RKO (cell line): ENCODE data around the gene SOD2.
"Not testable (repeated sequence)": the region's sequence is repeated elsewhere in the genome, so short reads cannot be mapped to it uniquely, and the experiment has no call there.

Source experiments
- DNase-seq: peaks from one replicate; pipeline ENCODE4 v3.0.0-alpha.2; 2016; ENCODE audit warnings: low spot score

The SOD2 gene

DNA sequence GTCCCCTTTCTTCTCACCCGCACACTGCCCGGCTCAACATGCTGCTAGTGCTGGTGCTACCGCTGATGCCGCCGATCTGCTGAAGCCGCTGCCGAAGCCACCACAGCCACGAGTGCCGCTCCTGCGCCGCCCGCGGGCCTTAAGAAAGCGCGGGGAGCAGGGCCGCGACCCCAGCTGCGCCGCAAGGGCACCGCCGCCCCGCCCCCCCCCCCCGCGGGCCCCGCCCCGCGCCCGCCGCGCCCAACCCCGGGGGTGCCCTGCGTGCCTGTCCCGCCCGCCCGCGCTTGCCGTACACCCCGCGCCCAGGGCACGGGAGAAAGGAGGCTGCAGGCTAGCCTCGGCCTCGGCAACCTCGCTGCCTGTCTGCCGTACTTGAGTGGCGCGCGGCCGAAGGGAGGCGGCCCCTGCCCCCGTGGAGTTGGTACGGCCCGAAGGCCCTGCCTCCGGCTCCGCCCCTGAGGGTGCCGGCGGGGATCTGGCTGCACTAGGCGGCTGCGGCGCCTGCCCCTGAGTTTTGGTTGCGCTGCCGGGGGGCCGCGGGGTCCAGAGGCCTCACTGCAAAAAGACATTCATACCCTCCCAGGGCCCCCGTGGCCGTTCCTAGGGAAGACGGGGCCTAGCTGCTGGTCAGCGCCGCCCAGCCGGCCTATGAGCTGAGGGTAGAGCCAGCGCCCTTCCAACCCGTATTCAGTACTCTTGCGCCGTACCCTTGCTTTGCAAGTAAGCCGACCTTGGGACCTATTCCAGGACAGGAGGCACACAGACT lies at the start of gene SOD2:
SOD2 (minus strand) TSS at position 114 of the 766 bp plus-strand sequence; CDS start at position 40, 74 bp downstream.
- DNase-seq = peak; percentile 90

DNA sequence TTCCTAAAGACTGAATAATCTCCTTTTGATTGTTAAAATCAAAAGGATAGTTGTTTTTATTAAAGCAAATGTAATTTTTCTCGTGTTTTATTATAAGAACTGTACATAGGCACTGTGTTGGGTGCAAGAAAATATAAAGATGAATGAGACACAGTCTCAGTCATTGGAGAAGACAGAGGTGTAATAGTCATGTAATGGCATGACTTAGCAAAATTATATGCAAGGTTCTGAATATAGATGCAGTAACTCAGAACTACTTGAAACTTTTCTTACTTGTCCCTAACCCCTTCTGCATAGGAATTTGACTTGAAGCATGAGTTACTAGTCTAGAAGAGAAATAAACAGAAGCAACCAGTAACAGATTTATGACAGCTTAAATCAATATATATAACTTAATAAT lies 49.1 kb upstream of the SOD2 start:
- no peak for DNase-seq

DNA sequence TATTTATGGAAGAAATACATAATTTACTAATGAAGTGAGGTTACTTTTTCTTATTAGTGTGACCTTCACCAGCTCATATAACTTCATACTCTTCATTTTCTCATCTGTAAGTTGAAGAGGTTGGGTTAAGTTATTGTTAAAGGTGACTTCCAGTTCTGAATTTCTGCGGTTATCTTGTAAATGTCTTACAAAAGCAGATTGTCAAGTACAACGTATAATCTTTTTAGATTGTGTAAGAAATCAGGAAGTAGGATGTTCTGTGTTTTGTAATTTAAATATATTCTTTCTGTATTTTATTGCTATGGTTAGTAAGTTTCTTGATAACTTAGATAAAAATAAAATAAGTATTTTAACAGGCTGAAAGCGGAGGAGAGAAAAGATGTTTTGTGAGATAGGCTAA lies 46.3 kb upstream of the SOD2 start:
- DNase-seq = no peak

DNA sequence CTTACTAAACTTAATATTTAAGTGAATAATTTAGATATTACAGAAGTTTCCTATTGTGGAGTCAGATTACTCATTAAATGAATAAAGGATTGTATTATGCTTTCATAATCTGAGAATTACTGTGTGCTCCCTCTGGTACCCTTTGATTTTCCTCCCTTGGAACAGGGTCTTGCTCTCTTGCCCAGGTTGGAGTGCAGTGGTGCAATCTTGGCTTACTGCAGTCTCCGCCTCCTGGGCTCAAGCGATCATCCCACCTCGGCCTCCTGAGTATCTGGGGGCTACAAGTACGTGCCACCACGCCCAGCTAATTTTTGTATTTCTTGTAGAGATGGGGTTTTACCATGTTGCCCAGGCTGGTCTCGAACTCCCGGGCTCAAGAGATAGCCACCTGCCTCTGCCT lies 43.9 kb upstream of the SOD2 start:
- DNase-seq = no peak

DNA sequence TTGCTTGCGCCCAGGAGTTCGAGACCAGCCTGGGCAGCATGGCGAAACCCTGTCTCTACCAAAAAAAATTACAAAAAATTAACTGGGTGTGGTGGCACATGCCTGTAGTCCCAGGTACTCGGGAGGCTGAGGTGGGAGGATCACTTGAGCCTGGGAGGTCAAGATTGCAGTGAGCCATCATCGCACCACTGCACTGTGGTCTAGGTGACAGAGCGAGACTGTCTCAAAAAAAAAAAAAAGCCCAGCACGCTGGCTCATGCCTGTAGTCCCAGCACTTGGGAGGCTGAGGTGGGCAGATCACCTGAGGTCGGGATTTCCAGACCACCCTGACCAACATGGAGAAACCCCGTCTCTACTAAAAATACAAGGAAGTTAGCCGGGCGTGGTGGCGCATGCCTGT lies 40.4 kb upstream of the SOD2 start:
- not testable (repeated sequence) for DNase-seq

DNA sequence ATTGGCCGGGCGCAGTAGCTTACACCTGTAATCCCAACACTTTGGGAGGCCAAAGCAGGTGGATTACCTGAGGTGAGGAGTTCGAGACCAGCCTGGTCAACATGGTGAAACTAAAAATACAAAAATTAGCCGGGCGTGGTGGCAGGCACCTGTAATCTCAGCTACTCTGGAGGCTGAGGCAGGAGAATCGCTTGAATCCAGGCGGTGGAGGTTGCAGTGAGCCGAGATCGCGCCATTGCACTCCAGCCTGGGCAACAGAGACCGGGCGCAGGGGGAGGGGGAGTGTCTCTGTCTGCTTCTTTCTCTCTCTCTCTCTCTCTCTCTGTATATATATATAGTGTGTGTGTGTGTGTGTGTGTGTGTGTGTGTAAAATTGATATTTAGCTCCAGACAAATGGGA lies 39.5 kb upstream of the SOD2 start:
- DNase-seq = not testable (repeated sequence)

DNA sequence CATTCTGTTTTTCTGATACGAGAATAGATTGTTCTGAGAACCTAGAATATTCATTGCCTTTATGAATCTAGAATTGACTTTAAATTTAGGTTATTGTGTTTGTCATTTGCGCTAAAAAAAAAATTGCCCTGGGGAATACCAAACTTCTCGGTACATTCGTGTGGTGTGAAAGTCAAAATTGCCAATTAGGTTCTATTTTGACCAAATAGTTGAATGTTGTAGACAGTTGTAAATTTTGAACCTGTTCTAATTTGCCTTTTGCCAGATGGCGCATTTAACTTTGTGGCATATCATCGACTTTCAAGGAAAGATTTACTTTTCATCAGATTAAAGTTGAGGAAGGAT lies 37.3 kb upstream of the SOD2 start:
- DNase-seq = no peak

DNA sequence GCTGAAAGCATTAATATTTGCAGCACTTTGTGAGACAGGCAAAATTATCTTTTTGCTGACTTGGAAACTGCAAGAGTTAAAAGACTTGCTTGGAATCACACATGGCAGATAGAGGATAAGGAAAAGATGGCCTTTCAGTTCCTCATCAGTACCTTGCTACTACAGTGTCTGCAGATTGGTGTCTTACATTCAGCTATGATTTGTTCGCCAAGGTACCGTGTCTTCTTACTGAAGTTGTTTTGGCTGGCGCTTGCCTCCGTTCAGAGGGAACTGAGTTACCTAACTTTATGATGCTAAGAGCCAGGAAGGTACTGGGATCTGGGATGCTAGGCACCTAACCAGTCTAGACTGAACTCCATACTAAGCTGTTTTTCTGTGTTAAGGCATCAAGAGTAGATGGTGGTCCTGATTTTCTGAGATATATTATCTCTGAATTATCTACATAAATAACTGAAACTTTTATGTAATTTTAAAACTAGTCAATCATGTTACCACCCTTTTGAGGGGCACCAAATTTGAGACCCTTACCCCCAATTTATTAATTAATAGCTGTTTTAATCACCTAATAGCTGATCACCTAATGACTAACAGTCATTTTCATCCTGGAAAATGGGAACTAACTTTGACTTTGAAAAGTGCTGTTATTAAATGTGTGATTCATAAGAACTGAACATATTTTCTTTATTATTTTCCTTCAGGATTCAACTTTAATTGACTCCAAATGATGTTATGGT lies 36.7 kb upstream of the SOD2 start:
- DNase-seq = peak; percentile 41

DNA sequence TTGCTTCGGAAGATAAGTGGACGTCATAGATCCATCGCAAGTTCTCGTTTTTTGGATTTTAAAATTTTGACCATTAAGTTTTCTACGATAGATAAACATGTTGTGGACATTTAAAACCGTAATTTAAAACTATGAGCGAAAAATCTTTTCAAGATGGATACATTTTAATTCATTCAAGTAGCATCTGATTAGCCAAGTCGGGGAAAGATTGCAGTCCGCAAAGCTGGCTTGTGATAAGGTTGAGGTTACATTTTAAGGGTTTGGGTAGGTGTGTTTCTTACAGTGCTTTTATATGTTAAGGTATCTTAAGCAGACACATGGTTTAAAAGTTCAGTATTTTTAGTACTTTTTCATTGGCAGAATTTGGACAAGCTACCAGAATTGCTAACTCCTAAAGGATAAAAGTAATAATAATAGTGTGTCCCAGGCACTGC lies 35.5 kb upstream of the SOD2 start:
- DNase-seq = peak; percentile 21

DNA sequence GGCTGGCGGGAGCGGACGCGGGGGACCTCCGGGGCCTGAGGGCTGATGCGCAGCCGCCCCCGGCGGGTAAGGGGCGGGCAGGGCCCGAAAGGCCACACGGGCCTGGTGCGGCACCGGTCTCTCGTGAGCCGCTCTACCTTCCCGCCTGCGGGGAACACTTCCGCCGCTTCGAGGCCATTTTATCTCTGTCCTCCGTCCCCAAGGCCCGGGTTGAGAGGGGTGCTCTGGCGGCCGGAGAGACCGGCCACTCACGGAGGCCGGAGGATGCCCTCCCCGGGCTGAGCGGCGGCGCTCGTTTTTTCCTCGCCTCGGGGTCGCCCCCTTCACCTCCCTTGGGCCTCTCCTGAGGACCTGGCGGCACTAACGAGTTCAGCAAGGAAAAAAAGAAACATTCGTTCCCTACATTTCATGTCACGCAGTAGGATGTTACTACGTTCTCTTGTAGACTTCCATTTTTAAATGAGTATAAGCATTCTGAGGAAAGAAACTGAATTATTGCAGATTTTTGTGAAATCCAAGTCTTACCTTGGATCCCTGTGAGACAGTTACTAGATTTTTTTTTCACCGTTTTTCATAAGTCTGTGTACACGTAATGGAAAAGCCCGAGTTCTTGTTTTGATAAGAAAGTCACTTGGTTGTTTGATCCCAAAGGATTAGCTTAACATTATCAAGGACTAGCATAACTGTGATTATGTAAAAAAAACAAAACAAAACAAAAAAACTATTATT lies 34.8 kb upstream of the SOD2 start:
- DNase-seq = peak; percentile 48

DNA sequence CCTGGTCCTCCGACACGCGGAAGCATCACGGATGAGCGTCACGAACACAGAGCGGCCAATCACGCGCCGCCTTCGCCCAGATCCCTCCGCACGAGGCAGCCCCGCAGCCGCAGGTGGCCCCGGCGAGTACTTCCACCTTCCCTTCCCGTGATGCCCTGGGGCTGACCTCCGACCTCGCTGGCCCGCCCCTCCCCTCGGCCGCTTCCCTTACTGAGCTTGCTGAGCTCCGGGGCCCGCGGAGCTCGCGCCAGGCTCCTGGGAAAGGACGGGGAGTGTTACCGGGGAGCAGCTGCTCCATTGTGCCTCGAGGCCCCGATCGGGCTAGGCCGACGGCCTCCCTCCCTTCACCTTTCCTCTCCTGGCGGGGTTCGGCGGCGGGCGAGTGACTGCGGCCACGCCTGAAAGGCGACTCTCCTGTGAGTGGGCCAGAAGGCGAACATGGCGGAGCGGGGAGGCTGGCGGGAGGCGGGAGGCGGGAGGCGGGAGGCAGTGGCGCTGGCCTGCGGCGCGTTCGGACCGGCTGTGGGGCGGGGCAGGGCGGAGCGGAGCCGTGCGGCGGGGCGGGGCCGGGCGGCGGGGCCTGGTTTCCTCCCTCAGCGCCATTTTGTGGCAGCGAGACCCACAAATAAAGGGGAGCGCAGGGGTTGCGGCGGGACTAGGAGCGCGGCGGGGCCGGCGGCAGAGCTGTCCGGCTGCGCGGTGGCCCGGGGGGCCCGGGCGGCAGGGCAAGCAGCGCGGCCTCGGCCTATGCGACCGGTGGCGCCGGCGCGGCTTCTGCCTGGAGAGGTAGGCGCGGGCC lies 34.1 kb upstream of the SOD2 start, which contains the start of gene WTAP:
WTAP (plus strand) TSS at position 589 of the 799 bp plus-strand sequence. CDS start 8,760 bp downstream, outside the sequence.
- DNase-seq = peak; percentile 94

DNA sequence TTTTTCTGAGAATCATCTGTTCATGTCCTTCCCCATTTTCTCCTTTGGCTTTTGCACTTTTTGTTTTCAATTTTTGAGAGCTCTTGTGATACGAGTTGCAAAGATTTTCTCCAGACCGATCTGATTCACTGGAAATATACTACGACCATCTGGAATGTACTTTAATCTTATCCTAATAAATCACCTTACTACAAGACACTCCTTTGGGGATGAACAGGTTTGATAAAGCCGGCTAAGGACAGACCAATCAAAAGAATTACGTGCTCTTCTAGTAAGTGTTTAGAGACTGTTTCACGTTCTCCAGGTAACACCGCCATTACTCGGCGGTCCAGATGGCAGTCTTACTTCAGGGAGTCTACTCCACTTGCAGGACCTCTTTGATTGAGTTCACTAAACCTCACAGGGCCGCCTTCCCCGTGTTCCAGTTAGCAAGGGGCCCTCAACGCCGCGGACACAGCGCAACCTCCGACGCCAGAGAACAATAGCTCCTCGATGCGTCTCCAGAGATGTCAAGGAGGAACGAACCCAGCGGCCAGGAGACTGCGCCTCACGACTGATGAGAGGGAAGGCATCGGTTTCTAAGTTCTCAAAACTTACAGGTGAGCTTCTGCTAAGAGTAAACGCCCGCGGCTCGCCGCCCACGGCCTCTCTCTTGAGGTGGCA lies 33.3 kb upstream of the SOD2 start:
- no peak for DNase-seq

DNA sequence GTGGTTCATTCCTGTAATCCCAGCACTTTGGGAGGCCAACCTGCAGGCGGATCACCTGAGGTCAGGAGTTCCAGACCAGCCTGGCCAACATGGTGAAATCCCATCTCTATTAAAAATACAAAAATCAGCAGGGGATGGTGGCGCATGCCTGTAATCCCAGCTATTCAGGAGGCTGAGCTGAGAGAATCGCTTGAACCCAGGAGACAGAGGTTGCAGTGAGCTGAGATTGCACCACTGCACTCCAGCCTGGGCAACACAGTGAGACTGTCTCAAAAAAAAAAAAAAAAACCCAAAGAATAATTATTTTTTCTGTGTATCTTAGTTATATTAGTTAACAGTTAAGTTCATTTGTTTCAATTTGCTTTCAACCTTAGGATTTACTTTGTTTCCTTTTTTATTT lies 32.2 kb upstream of the SOD2 start:
- not testable (repeated sequence) for DNase-seq

DNA sequence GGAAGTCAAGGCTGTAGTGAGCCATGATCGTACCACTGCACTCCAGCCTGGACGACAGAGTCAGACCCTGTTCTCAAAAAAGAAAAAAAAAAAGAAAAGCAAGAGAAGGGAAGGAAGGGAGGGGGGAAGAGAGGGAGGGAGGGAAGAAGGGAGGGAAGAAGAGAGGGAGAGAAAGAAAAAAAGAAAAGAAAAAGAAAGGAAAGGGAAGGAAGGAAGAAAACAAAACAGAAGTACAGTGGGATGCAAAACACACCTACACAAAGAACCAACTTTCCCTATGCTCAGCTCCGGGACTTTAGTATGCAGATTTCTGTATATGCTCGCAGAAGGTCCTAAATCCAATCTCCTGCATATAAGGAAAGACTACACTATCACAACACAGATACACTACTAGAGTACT lies 31.7 kb upstream of the SOD2 start:
- no peak for DNase-seq

DNA sequence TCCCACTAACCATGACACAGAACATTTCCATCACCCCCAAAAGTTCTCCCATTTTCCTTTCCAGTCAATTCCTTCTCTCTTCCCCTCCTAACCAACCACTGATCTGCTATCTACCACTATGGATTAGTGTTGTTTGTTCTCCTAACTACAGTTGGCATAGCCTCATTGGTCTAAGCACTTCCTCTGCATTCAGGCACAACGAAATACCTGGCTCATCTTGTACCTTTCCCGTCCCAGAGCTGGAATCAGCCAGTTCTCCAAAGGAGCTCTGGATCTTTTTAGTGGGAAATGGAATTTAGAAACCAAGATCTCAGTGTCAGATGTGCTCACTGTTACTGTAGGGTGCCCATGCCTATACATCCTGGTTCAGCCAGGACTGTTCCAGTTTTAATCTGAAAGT lies 30.2 kb upstream of the SOD2 start:
- DNase-seq = no peak

DNA sequence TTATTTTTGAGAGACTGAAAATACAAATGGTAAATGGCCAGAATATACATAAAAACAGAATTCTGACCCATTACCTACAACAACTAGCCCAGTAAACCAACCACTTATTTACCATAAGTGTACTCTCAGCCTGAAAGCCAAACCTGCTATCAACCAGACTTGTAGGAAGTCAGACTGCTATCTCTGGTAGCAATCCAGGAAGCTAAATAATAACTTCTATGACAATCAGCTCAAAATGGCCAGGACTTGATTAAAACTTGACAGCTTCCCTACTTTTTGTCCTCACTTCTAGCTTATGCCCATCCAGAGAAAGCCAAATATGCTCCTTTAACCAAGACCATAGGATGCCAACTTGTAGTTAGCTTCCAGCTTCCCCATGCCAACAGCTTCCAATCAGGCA lies 29.6 kb upstream of the SOD2 start:
- DNase-seq = no peak

DNA sequence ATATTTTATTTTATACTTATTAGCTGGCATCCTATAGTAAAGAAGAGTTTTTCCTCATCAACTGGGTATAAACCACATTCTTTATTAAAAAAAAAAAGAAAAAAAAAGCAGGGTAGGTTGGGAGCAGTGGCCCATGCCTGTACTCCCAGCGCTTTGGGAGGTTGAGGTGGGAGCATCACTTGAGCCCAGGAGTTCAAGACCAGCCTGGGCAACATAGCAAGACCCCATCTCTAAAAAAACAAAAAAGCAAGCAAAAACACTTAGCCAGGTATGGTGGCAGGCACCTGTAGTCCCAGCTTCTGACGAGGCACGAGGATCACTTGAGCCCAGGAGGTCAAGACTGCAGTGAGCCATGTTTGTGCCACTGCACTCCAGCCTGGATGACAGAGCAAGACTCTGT lies 28.9 kb upstream of the SOD2 start:
- not testable (repeated sequence) for DNase-seq

DNA sequence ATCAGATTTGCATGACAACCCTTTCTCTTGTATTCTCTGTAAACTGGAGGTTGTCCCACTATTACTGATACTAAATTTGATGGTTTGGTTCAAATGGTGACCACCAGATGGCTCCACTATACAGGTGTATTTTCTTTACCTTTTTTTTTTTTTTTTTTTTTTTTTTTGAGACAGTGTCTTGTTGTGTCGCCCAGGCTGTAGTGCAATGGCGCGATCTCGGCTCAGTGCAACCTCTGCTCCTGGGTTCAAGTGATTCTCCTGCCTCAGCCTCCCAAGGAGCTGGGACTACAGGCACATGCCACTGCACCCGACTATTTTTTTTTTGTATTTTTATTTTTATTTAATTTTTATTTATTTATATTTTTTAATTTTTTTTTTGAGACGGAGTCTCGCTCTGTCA lies 27.7 kb upstream of the SOD2 start:
- peak; percentile 27 for DNase-seq

DNA sequence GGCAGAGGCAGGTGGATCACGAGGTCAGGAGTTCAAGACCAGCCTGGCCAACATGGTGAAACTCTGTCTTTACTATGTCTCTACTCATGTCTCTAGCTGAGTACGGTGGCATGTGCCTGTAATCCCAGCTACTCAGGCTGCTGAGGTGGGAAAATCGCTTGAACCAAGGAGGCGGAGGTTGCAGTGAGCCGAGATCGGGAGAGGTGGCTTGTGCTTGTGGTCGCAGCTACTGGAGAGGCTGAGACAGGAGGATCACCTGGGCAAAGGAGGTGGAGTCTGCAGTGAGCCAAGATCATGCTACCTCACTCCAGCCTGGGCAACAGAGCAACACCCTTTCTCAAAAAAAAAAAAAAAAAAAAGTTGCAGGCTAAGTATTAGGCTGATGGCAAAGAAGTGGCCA lies 26.2 kb upstream of the SOD2 start:
- DNase-seq = no peak

DNA sequence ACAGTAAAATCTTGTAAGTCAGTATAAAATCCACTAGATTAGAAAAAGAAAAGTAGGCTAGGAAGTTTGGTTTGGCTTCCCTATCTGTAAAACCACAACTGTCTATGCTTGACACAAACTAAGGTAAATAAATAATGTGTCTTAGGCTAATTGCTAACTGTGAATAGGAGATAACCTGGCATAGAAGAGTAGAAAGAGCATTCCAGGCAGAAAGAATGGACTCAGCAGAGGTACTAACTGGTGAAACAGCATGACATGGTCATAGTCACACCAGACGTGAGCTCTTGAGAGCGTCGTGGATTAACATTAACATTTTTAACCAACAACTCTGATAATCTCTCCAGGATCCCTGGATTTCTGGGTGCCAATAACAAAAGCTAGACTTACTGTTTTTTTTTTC lies 25.6 kb upstream of the SOD2 start:
- DNase-seq = no peak
